Activated CD8-positive, alpha-beta memory T cell treated with anti-CD3 and anti-CD28 coated beads for 4 hours (primary cell): Measurements from ENCODE around the gene RABGGTB.
"Not testable (repeated sequence)": the region's sequence is repeated elsewhere in the genome, so short reads cannot be mapped to it uniquely, and the experiment has no call there.

Experiments used
- DNase-seq, 2 donors: peaks; one replicate each; pipeline ENCODE4 v3.0.0-alpha.2; 2020; ENCODE audit warnings: low read depth in 2 of 2

Gene RABGGTB

GRCh38 chr1:75795703-75796193, 9.7 kb downstream of the RABGGTB start:
- DNase-seq, result no peak

- no peak for DNase-seq
Measured at GRCh38 chr1:75796376-75797272, 10.6 kb downstream of the RABGGTB start, which contains the start of gene MSH4. MSH4 (plus strand) TSS chr1:75796882; CDS start chr1:75796986, 104 bp downstream.

GRCh38 chr1:75797273-75797588, 11.2 kb downstream of the RABGGTB start:
- no peak for DNase-seq

GRCh38 chr1:75797606-75798216, 11.7 kb downstream of the RABGGTB start:
- no peak for DNase-seq

- not testable (repeated sequence) for DNase-seq
Measured at GRCh38 chr1:75801480-75801879, 15.4 kb downstream of the RABGGTB start.

- no peak for DNase-seq
Measured at GRCh38 chr1:75808921-75809320, 22.9 kb downstream of the RABGGTB start.

GRCh38 chr1:75810113-75810512, 24.1 kb downstream of the RABGGTB start:
- DNase-seq, result not testable (repeated sequence)

- DNase-seq, result no peak
Measured at GRCh38 chr1:75811211-75811981, 25.3 kb downstream of the RABGGTB start.

GRCh38 chr1:75812065-75812464, 26.0 kb downstream of the RABGGTB start:
- no peak for DNase-seq

GRCh38 chr1:75823596-75823995, 37.5 kb downstream of the RABGGTB start:
- not testable (repeated sequence) for DNase-seq

GRCh38 chr1:75836528-75837100, 50.6 kb downstream of the RABGGTB start:
- DNase-seq, result no peak

GRCh38 chr1:75838079-75838478, 52.0 kb downstream of the RABGGTB start:
- no peak for DNase-seq

GRCh38 chr1:75841421-75841820, 55.4 kb downstream of the RABGGTB start:
- DNase-seq, result no peak
